DND-41 (cell line): ENCODE measurements around the gene THOC5.

Experiments
- ATAC-seq: fragments of 200-7000 bp; cut with Tn5 transposase; 3 replicates; pipeline ENCODE4 v1.9.1; 2021; ENCODE audit warnings: low read depth; ENCODE audit not compliant: insufficient read depth
- DNase-seq: peaks from one replicate; pipeline ENCODE4 v3.0.0-alpha.2; 2020
- H2AFZ ChIP-seq: 2 replicates; pipeline ENCODE4 v1.6.0; 2012; ENCODE audit warnings: low read depth, low read length
- H3K27ac ChIP-seq: 2 replicates; pipeline ENCODE4 v1.5.1; 2012; ENCODE audit warnings: low read length, inconsistent platforms
- H3K27me3 ChIP-seq: fragments of 200-600 bp; sonication (generic); 2 replicates; pipeline ENCODE4 v1.6.0; 2012; ENCODE audit warnings: low read length, mild to moderate bottlenecking, inconsistent platforms; ENCODE audit not compliant: insufficient read depth, poor library complexity
- H3K36me3 ChIP-seq: 2 replicates; pipeline ENCODE4 v1.5.1; 2012; ENCODE audit warnings: low read length, inconsistent platforms; ENCODE audit not compliant: insufficient read depth
- H3K4me1 ChIP-seq: 2 replicates; pipeline ENCODE4 v1.5.1; 2012; ENCODE audit warnings: mild to moderate bottlenecking, low read length; ENCODE audit not compliant: insufficient read depth
- H3K4me2 ChIP-seq: 2 replicates; pipeline ENCODE4 v1.6.0; 2012; ENCODE audit warnings: mild to moderate bottlenecking, moderate library complexity, low read length, inconsistent platforms; ENCODE audit not compliant: insufficient read depth
- H3K4me3 ChIP-seq, 2 experiments: fragments of 200-600 bp in 1 of 2; shearing (Covaris generic) in 1 of 2; 2 replicates each; pipeline ENCODE4 v1.5.1; 2012 to 2016; ENCODE audit warnings: inconsistent platforms in 2 of 2, low read length in 2 of 2, mild to moderate bottlenecking in 2 of 2, low read depth in 1 of 2, moderate library complexity in 1 of 2
- H3K79me2 ChIP-seq: 2 replicates; pipeline ENCODE4 v1.6.0; 2012; ENCODE audit warnings: low read length, inconsistent platforms; ENCODE audit not compliant: insufficient read depth
- H3K9ac ChIP-seq: 2 replicates; pipeline ENCODE4 v1.6.0; 2012; ENCODE audit warnings: low read depth, mild to moderate bottlenecking, inconsistent platforms, low read length, moderate library complexity
- H3K9me3 ChIP-seq: 2 replicates; pipeline ENCODE4 v1.5.1; 2012; ENCODE audit warnings: low read length, moderate library complexity, mild to moderate bottlenecking, inconsistent platforms; ENCODE audit not compliant: insufficient read depth, severe bottlenecking
- H4K20me1 ChIP-seq: 2 replicates; pipeline ENCODE4 v1.6.0; 2012; ENCODE audit warnings: low read length; ENCODE audit not compliant: insufficient read depth
- EZH2 ChIP-seq: IDR thresholded peaks from 3 replicates; pipeline ENCODE4 v1.6.1; 2012; ENCODE audit warnings: borderline replicate concordance, low read depth, mild to moderate bottlenecking, moderate library complexity, low read length, inconsistent platforms; ENCODE audit not compliant: severe bottlenecking
- TF ChIP-seq, protein P1 (sequence below): IDR thresholded peaks from 2 replicates; pipeline ENCODE4 v1.5.1; 2012; ENCODE audit warnings: borderline replicate concordance, low read length, moderate library complexity, mild to moderate bottlenecking; ENCODE audit not compliant: poor library complexity, severe bottlenecking; ENCODE audit errors: extremely low read depth

Gene THOC5

DNA sequence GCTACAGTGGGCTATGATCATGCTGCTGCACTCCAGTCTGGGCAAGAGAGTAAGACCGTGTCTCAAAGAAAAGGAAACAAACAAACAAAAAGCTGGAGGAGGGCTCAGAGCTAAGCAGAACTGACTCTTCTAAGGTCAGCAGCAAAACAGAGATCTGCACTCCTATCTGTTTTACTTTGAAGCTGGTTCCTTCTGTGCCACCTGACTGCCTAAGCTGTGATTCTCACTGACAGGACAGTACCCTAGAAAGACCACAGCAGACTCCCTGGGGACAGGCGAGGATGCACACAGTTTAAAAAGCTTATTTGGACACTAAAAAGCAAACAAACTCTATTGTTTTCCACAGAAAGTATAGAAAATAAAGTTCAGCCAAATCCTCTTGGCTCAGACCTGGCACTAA is 43.0 kb downstream of the THOC5 start:
- Histone ChIP-seq H2AFZ (no peak overlapping the region), H3K36me3 (peaks cover 81% of the 10 kb centered on the region), H3K4me2 (no peak overlapping the region), H3K79me2 (no peaks in the 10 kb centered on the region), H3K9me3 (no peaks in the 10 kb centered on the region), H3K4me3 (no peak overlapping the region), H3K27ac (no peak overlapping the region), H3K9ac (no peak overlapping the region), H3K27me3 (no peaks in the 10 kb centered on the region), H3K4me1 (no peaks in the 10 kb centered on the region), H4K20me1 (no peaks in the 10 kb centered on the region)
- ATAC-seq (no peak), DNase-seq (no peak)
- no peak for TF ChIP-seq EZH2
- TF ChIP-seq, protein P1, sequence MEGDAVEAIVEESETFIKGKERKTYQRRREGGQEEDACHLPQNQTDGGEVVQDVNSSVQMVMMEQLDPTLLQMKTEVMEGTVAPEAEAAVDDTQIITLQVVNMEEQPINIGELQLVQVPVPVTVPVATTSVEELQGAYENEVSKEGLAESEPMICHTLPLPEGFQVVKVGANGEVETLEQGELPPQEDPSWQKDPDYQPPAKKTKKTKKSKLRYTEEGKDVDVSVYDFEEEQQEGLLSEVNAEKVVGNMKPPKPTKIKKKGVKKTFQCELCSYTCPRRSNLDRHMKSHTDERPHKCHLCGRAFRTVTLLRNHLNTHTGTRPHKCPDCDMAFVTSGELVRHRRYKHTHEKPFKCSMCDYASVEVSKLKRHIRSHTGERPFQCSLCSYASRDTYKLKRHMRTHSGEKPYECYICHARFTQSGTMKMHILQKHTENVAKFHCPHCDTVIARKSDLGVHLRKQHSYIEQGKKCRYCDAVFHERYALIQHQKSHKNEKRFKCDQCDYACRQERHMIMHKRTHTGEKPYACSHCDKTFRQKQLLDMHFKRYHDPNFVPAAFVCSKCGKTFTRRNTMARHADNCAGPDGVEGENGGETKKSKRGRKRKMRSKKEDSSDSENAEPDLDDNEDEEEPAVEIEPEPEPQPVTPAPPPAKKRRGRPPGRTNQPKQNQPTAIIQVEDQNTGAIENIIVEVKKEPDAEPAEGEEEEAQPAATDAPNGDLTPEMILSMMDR: no peak

DNA sequence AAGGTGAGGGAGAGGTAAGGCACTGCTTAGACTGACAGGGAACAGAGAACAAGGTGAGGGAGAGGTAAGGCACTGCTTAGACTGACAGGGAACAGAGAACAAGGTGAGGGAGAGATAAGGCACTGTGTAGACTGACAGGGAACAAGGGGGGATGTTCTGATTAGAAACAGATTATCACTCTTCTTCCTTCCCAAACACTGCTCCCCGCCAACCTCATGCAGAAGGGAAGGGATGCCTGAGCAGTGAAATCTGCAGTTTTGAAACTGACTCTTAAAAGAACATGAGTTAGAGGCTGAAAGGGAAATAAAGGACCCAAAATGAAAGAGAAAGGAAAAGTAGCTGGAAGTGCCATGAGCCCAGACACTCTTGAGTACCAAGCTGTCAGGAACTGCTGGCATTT is 43.7 kb downstream of the THOC5 start:
- H3K9me3 ChIP-seq: no peaks in the 10 kb centered on the region
- no peaks in the 10 kb centered on the region for H4K20me1 ChIP-seq
- peaks cover 74% of the 10 kb centered on the region for H3K36me3 ChIP-seq
- H3K27ac ChIP-seq: no peak overlapping the region
- H3K4me3 ChIP-seq: no peak overlapping the region
- no peaks in the 10 kb centered on the region for H3K4me1 ChIP-seq
- ATAC-seq (no peak), DNase-seq (no peak)
- no peaks in the 10 kb centered on the region for H3K79me2 ChIP-seq
- no peaks in the 10 kb centered on the region for H3K27me3 ChIP-seq
- no peak for TF ChIP-seq EZH2
- TF ChIP-seq, protein P1: no peak
- no peak overlapping the region for H3K9ac ChIP-seq
- H2AFZ ChIP-seq: no peak overlapping the region
- no peak overlapping the region for H3K4me2 ChIP-seq

DNA sequence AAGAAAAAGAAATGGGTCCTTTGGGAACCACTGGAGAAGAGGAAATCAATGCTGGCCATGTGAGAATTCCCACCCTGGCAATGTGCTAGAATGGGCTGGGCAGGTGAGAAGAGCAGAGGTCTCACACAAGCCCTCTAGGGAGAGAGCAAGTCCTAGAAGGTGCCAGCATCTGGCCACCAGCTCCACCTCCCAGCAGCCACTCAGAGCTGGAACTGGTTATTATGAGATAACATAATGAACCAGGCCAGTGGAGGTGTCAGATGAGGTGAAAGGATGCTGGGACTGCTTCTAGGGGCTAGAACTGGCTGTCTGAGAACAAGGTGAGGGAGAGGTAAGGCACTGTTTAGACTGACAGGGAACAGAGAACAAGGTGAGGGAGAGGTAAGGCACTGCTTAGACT is 44.3 kb downstream of the THOC5 start:
- no peak overlapping the region for H3K4me2 ChIP-seq
- no peaks in the 10 kb centered on the region for H3K4me1 ChIP-seq
- peaks cover 73% of the 10 kb centered on the region for H3K36me3 ChIP-seq

More for the DNA sequence above, 44.3 kb downstream of the THOC5 start:
- H4K20me1 ChIP-seq: no peaks in the 10 kb centered on the region
- H3K9me3 ChIP-seq: no peaks in the 10 kb centered on the region
- H3K9ac ChIP-seq: no peak overlapping the region
- no peaks in the 10 kb centered on the region for H3K79me2 ChIP-seq
- H3K27me3 ChIP-seq: no peaks in the 10 kb centered on the region
- H3K27ac ChIP-seq: no peak overlapping the region
- no peak overlapping the region for H2AFZ ChIP-seq
- H3K4me3 ChIP-seq: no peak overlapping the region
- TF ChIP-seq EZH2: no peak
- TF ChIP-seq, protein P1: no peak
- DNase-seq (no peak), ATAC-seq (no peak)
